Loucy (cell line): ENCODE data around the gene CD4.

Experiments
- EZH2phosphoT487 ChIP-seq: fragments of 200-600 bp; IDR thresholded peaks from 2 replicates; pipeline ENCODE4 v1.6.1; 2018; ENCODE audit warnings: antibody characterized with exemption, mild to moderate bottlenecking, moderate library complexity, borderline replicate concordance
- TF ChIP-seq, protein P1 (sequence below): fragments of 200-600 bp; sonication (generic); conservative IDR thresholded peaks from 2 replicates; pipeline ENCODE4 v1.5.1; 2014; ENCODE audit warnings: mild to moderate bottlenecking, antibody characterized with exemption, low read length

DNA sequence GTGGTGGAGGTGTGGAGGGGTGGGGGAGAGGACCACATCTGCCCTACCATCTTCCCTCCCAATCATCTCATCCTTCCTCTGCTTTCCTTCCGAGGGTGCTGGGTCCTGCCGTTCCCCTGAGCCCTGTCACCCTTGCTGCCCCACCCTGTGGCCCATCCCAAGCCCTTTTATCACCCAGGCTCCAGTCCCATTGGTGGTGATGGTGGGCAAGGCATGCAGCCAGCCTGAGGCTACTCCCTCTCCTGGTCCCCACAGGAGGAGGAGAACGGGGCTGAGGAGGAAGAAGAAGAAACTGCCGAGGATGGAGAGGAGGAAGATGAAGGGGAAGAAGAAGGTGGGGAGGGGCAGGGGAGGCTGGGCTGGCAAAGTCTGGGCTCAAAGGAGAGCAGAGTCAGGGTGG, 19.7 kb upstream of the CD4 start:
- TF ChIP-seq, protein P1, sequence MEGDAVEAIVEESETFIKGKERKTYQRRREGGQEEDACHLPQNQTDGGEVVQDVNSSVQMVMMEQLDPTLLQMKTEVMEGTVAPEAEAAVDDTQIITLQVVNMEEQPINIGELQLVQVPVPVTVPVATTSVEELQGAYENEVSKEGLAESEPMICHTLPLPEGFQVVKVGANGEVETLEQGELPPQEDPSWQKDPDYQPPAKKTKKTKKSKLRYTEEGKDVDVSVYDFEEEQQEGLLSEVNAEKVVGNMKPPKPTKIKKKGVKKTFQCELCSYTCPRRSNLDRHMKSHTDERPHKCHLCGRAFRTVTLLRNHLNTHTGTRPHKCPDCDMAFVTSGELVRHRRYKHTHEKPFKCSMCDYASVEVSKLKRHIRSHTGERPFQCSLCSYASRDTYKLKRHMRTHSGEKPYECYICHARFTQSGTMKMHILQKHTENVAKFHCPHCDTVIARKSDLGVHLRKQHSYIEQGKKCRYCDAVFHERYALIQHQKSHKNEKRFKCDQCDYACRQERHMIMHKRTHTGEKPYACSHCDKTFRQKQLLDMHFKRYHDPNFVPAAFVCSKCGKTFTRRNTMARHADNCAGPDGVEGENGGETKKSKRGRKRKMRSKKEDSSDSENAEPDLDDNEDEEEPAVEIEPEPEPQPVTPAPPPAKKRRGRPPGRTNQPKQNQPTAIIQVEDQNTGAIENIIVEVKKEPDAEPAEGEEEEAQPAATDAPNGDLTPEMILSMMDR: no peak
- no peak for TF ChIP-seq EZH2phosphoT487
